Posterior cingulate gyrus (tissue), 11 donors: Measurements from ENCODE around the gene PIR.
A peak's percentile ranks its signal among the peaks of the same experiment; 100 is the strongest.

Experiments used
- DNase-seq, 10 donors: peaks; one replicate each; pipeline versions ENCODE4 v3.0.0 to v3.0.0-alpha.2; 2020 to 2021; ENCODE audit warnings: mixed read lengths in 3 of 10
- intact Hi-C: fragments of 100-400 bp; cut with DNase I; formaldehyde crosslinking; loops from one replicate; pipeline ENCODE4 v1.15.1; 2023

PIR gene

GRCh38 chrX:15493118-15493962, at the start of gene PIR:
PIR (minus strand) TSS chrX:15493333; CDS start chrX:15491257, 2,076 bp downstream.
- DNase-seq: peak; percentile 71 to 97 (median 79)
- intact Hi-C loops: loop anchor here (10.0 kb wide), 1 partner anchor 181 kb away; no protein-coding TSS in a partner anchor

DNA sequence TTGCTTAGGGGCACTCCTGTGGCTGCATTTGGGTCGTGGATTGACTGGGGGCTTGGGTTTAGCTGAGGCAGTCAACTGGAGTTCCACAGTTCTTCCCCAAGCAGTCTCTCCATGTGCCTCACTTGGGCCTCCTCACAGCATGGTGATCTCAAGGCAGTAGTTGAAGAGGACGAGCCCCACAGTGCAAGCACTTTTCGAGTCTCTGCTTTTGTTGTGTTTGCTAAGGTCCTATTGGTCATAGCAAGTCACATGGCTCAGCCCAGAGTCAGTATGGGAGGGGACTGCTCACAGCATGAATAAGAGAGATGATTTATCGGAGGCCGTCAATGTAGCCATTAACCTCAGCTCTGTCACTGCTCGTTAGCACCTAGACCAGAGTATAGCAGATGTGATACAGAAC, 37.2 kb upstream of the PIR start:
- no peak for DNase-seq
- intact Hi-C loops: no loop called here

DNA sequence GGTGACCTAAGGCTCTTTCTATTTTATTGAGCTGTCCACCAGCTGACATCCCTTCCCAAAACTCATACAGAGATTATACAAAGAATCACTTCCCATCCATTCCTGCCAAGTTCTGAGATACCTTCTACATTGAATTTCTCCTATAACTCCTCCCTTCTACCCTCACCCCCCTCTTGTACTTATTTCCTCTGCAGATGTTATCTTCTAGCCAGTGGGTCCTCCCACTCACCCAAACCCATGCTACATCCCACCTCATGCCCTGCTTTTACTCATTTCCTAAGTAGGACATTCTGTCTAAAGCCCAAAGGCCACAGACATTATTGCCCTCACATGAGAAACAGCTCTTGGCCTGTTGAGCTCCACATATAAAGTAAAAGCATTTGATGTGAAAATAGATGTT, 36.0 kb upstream of the PIR start:
- intact Hi-C loops: no loop called here

GRCh38 chrX:15525664-15526416, 32.7 kb upstream of the PIR start:
- no peak for DNase-seq
- intact Hi-C loops: no loop called here

More for the DNA sequence above, 36.0 kb upstream of the PIR start:
- no peak for DNase-seq

GRCh38 chrX:15524417-15524816, 31.3 kb upstream of the PIR start:
- no peak for DNase-seq
- intact Hi-C loops: no loop called here

DNA sequence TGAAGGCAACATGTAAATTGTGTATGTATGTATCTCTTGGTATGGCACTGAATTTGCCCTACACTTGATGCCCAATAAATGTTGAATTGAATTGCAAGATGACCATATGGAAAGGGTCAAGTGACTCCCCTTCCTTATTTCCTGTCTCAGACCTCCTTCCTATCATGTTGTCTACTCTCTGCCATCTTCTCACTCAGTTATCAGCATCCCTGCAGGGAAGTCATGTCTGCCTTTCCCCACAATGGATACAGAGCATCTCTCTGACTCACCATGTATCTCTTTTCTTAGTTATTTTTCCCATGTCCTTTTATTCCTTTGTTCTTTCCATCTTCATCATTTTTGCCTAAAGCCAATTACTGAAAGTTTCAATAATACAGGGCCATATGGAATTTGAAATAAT, 30.0 kb upstream of the PIR start:
- intact Hi-C loops: no loop called here

DNA sequence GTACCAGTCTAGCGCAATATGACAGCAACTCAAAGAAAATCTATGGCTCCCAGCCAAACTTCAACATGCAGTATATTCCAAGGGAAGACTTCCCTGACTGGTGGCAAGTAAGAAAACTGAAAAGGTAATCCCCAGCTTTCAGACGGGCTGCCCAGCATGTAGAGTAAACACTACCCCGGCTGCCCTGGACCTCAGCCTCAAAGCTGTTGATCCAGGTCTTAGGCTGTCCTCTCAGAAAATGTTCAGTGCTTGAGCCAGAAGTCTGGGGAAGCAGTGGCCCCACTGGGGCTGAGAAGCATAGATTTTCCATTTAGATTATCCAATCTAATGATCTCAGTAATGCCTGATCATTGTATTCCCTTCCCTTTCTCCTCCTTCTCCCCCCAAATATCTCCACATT, 29.3 kb upstream of the PIR start:
- peak in 1 of 10 donors; percentile 76 for DNase-seq
- intact Hi-C loops: no loop called here

More for the DNA sequence above, 30.0 kb upstream of the PIR start:
- no peak for DNase-seq

GRCh38 chrX:15515931-15516330, 22.8 kb upstream of the PIR start:
- no peak for DNase-seq
- intact Hi-C loops: no loop called here

GRCh38 chrX:15514279-15514678, 21.1 kb upstream of the PIR start:
- no peak for DNase-seq
- intact Hi-C loops: no loop called here

DNA sequence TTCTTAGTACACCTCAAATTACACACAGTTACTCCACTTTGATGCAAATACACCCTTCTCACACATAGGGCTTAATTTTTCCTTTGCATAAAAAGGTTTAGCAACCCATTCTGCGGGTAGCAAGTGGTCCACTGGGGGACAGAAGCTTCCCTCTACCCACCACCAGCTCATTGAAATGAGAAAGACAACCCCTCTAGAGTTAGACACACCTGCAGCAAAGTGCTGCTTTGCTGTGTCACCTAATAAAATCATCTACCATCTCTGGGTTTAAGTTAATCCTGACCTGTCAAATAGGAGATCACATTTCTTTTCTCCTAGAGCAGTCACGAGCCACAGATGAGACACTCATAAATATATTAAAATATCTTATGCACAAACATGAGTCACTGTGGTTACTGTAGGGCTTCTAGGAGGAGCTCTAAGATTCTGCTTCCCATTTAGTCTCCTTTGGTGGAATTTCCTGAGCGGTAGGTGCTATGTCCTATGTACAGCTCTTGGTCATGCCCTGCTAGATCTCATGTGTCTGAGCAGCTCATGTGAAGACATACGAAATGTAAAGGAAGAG, 19.4 kb upstream of the PIR start:
- no peak for DNase-seq
- intact Hi-C loops: no loop called here

DNA sequence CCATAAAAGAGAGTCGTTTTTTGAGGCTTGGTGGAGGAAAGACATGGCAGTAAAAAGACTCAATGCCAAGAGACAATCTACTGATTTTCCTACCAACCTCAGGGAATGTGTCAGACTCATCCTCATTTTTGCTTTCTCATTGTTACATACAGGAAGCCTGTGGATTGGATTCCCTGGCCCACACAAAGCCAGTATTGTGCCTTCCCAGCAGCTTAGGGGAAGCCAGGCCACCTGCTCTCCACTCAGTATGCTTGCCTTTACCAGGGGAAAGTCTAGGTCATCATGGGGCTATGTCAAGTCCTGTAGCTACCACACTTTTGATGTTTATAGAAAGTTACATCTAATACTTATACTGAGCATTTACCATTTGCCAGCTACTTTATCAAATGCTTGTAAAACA, 18.4 kb upstream of the PIR start:
- intact Hi-C loops: no loop called here
- DNase-seq: peak in 3 of 10 donors; percentile 9 to 61 (median 28)

DNA sequence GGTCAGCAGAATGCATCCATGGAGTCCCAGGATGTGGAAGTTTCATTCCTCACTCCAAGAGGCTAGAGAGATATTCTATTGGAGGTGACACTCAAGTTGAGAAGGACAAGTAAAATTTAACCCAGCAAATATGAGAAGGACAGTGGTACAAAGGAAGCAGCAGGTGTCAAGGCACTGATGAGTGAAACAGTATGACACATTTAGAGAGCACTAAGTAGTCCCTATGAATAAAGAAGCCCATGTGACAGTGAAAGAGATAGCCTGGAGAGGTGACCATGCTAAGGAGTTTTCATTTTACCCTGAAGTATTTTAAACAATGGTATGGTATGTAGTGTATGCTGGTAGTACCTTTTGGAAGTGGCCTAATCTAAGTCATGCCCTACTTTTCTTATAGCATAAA, 16.7 kb upstream of the PIR start:
- DNase-seq: no peak
- intact Hi-C loops: no loop called here

- DNase-seq: no peak
- intact Hi-C loops: no loop called here
These were observed 13.9 kb upstream of the PIR start for GRCh38 chrX:15507005-15507404.

DNA sequence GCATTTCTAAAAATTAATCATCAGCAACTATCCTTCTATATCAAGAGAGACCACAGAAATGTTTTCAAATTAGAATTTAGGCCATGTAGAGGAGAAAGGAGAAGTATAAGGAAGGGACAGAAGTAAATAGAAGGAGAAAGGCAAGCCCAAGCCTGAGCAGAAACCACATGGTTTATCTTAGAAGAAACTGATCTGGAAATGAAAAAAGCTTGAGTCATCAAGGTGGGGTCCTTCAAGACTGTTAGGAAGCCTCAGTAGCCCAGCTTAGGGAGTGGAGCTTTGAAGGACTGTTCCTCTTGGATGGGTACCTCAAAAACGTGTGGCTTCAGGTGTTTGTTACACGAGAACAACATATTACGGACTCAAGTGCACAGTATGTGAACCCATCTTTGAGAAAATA, 12.0 kb upstream of the PIR start:
- intact Hi-C loops: no loop called here
- DNase-seq: no peak

DNA sequence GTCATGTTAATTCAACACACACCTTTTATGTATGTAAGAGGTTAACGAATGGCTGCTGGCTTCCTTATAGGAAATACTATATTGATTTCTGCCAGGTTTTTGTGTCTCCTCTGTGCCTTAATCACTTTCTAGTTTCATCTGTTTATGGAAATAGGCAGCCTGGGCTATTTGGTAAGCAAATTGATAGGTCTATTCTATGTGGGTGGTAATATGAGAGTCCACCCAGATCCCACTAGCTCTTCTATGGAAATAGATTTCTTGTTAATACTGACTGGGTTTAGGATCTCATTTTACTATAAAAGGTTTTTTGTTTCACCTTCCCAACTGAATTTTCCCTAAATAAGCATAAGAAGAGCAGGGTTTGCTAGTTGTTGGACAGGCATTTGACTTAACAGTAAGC, 11.5 kb upstream of the PIR start:
- intact Hi-C loops: no loop called here
- DNase-seq: no peak

- intact Hi-C loops: no loop called here
- no peak for DNase-seq
These were observed 8.4 kb upstream of the PIR start for GRCh38 chrX:15501506-15501905.

DNA sequence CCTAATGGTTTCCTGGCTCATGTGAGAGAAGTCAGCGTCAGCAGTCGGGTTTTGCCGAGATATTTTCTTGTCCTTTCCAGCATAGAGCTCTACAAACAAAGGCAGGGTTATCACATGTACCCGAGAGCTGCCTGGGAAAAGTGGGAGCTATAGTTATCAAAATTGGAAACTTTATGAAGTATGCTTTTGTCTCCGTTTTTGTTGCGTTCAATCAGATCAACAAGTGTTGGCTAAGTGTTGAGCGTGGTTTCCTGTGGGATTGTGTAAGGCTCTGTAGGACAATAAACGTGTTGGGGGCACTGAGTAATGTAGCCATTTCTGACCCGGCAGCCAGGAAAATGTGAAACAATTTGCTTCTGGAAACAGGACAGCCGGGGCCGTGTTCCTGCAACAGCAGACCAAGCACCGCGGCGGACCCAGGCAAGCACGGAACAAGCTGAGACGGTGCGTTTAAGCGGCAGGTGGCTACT, 7.4 kb upstream of the PIR start, which contains the start of gene BMX:
Gene BMX (plus strand): TSS at position 311 of the 470 bp plus-strand sequence. CDS start 7,547 bp downstream, outside the sequence.
- intact Hi-C loops: no loop called here

DNA sequence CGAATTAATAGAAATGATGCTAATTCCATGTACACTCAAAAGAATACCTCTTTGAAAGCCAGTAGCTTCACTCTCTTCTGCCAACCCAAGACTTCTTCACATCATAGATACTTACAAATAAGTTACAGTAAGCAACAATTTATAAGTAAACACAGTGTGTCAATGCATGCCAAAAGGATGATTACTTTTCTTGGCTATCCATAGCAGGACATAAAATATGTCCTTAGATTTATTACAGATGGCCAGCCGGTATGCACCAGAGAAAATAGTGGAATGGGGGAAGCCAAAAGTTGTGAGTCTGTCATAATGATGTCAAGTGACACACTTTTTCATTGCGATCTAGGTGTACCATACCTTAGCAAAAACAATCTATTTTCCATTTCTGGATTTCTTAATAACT, 6.8 kb upstream of the PIR start:
- no peak for DNase-seq
- intact Hi-C loops: loop anchor here (10.0 kb wide), 1 partner anchor 175 kb away; no protein-coding TSS in a partner anchor

More for the DNA sequence above, 7.4 kb upstream of the PIR start, which contains the start of gene BMX:
- DNase-seq: no peak

DNA sequence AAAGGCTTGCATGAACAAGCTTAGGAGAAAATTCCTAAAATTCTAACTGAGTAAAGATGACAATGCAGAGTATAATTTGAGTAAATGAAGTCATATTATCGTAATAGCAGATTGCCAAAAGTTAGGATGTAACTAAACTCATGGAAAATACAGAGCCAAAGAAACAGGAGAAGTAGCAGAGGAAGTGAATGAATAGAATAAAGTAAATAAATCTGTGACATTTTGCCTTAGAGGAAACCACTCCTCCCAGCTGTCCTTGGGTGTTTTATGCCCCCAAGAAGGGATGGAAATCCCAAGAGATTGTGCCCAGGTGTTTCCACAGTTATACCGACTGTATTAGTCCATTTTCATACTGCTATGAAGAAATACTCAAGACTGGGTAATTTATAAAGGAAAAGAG, 5.6 kb upstream of the PIR start:
- intact Hi-C loops: loop anchor here (1.0 to 10.0 kb wide), 2 partner anchors 67 to 176 kb away; no protein-coding TSS in a partner anchor
- no peak for DNase-seq

GRCh38 chrX:15497865-15498264, 4.7 kb upstream of the PIR start:
- intact Hi-C loops: loop anchor here (1.0 to 10.0 kb wide), 2 partner anchors 67 to 177 kb away; no protein-coding TSS in a partner anchor
- peak in 5 of 10 donors; percentile 10 to 77 (median 27) for DNase-seq

GRCh38 chrX:15496824-15497223, 3.7 kb upstream of the PIR start:
- intact Hi-C loops: loop anchor here (10.0 kb wide), 1 partner anchor 178 kb away; no protein-coding TSS in a partner anchor
- DNase-seq: no peak
